ENCODE measurements around the gene CCRL2.
"Not testable (repeated sequence)": the region's sequence is repeated elsewhere in the genome, so short reads cannot be mapped to it uniquely, and the experiment has no call there.

Gene CCRL2

DNA sequence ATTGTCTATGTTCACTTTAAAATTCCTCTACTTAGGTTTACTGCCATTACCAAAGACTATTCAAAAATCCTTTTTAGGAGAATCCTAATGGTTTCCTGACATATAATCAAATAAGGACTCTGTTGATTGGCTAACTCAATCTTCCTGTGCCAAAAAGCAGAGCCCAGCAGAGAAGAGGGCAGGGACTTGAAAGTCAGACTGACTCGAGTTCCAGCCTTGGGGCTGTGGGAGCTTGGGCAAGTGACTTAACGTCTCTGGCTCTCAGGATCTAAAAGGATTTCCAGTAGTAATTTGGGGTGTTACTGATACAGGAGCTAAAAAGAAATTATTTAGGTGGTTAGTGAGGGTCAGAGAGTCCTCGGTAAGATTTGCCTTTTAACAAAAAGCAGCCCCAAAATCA, 25.4 kb upstream of the CCRL2 start:
- no peak overlapping the region for H3K27ac ChIP-seq (ENCODE audit: low read depth, low read length)
- no peaks in the 10 kb centered on the region for H3K4me1 ChIP-seq (ENCODE audit: control insufficient read depth, insufficient read depth, low read length, unreplicated experiment)
- H3K27me3 ChIP-seq (ENCODE audit: insufficient read depth, low read length): peaks cover 22% of the 10 kb centered on the region
- H3K4me3 ChIP-seq (ENCODE audit: low read depth, low read length): no peak overlapping the region
- H3K79me2 ChIP-seq (ENCODE audit: control insufficient read depth, insufficient read depth, low read length, unreplicated experiment): no peaks in the 10 kb centered on the region
- H3K36me3 ChIP-seq (ENCODE audit: insufficient read depth, low read length): no peaks in the 10 kb centered on the region
- no peak overlapping the region for H2AFZ ChIP-seq (ENCODE audit: low read length, unreplicated experiment)

DNA sequence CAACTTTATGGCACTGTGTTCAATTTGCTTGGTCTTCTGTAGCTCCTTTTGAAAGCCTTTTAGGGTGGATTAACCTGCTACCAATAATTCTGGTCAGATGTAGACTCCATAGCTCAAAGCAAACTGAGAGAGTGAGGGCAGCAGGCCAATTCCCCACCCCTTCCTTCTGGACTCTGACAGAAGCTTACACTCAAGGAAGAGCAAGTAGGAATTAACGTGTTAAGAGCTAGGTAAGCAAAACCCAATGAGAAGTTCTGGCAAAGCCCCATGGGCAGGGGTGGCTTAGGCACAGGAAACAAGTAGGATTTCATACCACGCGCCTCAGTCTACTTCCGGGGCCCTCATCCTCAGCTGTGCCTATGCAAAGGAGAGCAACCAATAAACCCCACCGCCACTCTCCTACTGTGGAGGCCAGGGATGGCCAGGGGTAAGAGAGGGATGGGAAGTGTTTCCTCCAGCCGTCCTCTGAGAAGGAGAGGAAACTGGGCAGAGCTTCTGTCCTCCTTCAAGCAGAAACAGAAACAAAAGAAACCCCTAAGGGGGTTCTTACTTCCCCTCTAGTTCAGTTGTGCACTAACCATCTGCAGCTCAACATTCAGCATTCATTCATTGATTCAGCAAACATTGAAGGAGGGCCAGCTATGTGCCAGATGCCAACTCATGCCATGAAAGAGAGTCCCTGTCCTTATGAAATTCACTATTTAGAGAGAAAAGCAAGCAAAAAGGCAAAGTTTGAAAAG, 23.7 kb upstream of the CCRL2 start:
- H3K27me3 ChIP-seq (ENCODE audit: insufficient read depth, low read length): peaks cover 22% of the 10 kb centered on the region
- H3K27ac ChIP-seq (ENCODE audit: low read depth, low read length): no peak overlapping the region
- no peaks in the 10 kb centered on the region for H3K4me1 ChIP-seq (ENCODE audit: control insufficient read depth, insufficient read depth, low read length, unreplicated experiment)
- no peaks in the 10 kb centered on the region for H3K79me2 ChIP-seq (ENCODE audit: control insufficient read depth, insufficient read depth, low read length, unreplicated experiment)
- no peak overlapping the region for H3K4me3 ChIP-seq (ENCODE audit: low read depth, low read length)
- no peak overlapping the region for H2AFZ ChIP-seq (ENCODE audit: low read length, unreplicated experiment)
- no peaks in the 10 kb centered on the region for H3K36me3 ChIP-seq (ENCODE audit: insufficient read depth, low read length)

DNA sequence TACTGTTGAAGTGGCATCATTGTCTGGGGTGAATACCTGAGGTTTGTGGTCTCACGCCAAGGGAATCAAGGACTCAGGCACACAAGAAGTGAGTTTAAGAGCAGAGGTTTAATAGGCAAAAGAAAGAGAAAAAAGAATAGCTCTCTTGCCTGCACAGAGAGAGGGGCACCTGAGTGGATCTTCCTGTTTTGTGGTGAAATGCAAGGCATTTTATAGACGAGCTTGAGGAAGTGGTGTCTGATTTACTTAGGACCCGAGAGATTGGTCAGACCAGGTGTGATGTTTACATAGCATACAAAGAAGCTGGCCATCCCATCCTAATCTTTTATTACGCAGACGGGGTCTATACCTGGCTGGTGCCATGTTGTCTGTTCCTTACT, 23.1 kb upstream of the CCRL2 start:
- no peaks in the 10 kb centered on the region for H3K79me2 ChIP-seq (ENCODE audit: control insufficient read depth, insufficient read depth, low read length, unreplicated experiment)
- no peak overlapping the region for H3K27ac ChIP-seq (ENCODE audit: low read depth, low read length)
- peaks cover 22% of the 10 kb centered on the region for H3K27me3 ChIP-seq (ENCODE audit: insufficient read depth, low read length)
- no peak overlapping the region for H2AFZ ChIP-seq (ENCODE audit: low read length, unreplicated experiment)
- H3K4me3 ChIP-seq (ENCODE audit: low read depth, low read length): no peak overlapping the region
- H3K4me1 ChIP-seq (ENCODE audit: control insufficient read depth, insufficient read depth, low read length, unreplicated experiment): no peaks in the 10 kb centered on the region
- H3K36me3 ChIP-seq (ENCODE audit: insufficient read depth, low read length): no peaks in the 10 kb centered on the region

DNA sequence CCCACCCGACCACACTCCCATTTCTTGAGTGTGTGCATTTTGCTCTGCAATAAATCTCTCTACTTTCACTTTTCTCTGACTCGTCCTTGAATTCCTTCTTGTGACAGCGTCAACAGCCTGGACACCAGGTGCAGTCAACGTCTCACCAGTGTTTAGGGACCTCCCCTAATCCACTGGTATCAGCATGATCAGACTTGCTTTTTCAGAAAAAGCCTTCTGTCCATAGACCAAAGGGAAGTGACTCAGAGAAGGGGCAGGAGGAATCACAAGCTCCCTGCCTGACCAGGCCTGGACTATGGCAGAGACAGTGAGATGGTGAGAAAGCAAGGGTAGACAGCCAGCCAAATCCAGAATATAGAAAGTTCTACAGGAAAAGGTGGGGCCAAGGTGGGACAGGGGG, 20.9 kb upstream of the CCRL2 start:
- Histone ChIP-seq H3K27ac (ENCODE audit: low read depth, low read length) (no peak overlapping the region), H3K79me2 (ENCODE audit: control insufficient read depth, insufficient read depth, low read length, unreplicated experiment) (no peaks in the 10 kb centered on the region), H2AFZ (ENCODE audit: low read length, unreplicated experiment) (no peak overlapping the region), H3K4me3 (ENCODE audit: low read depth, low read length) (no peak overlapping the region), H3K4me1 (ENCODE audit: control insufficient read depth, insufficient read depth, low read length, unreplicated experiment) (no peaks in the 10 kb centered on the region), H3K27me3 (ENCODE audit: insufficient read depth, low read length) (peaks cover 22% of the 10 kb centered on the region), H3K36me3 (ENCODE audit: insufficient read depth, low read length) (no peaks in the 10 kb centered on the region)

DNA sequence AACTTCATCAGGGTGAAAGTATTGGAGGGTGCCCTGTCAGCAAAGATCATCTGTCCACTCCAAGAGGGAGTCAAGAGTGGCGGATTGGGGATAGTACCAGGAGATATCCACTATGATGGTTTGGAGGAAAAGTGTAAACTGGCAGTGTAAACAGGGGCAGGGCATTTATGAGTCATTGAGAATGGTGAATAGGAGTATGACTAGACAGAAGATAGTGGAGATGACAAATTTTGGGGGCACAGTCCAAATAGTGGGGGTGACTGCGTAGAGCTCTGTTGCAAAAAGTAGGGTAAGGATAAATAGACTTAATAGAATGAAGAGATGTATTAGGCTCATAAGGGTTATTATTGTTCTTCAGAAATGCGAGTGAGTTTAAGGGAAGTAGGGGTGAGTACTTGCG, 18.2 kb upstream of the CCRL2 start:
- H3K36me3 ChIP-seq (ENCODE audit: insufficient read depth, low read length); H3K4me1 ChIP-seq (ENCODE audit: control insufficient read depth, insufficient read depth, low read length, unreplicated experiment); H3K4me3 ChIP-seq (ENCODE audit: low read depth, low read length); H3K27ac ChIP-seq (ENCODE audit: low read depth, low read length); H3K79me2 ChIP-seq (ENCODE audit: control insufficient read depth, insufficient read depth, low read length, unreplicated experiment); H2AFZ ChIP-seq (ENCODE audit: low read length, unreplicated experiment): not testable (repeated sequence)
- H3K27me3 ChIP-seq (ENCODE audit: insufficient read depth, low read length): peaks cover 11% of the 10 kb centered on the region; the same call in 1 of the 2 replicates

DNA sequence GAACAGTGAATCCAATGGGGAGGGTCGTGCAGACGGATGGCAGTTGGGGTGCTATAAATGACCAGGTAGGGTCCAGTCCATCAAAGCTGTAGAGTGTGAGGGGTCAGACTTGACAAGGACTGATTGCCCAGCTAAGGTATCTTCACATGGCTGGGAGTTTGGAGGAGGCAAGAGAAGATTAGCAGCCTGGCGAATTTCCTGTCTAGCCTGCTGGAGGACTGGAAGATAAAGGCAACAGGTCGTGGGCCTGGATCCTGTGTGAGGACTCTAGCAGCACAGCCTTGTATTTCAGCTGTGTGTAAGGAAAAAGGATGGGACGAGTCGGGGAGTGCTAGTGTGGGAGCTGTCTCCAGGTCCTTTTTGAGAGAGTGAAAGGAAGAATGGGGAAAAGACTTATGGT, 17.8 kb upstream of the CCRL2 start:
- H2AFZ ChIP-seq (ENCODE audit: low read length, unreplicated experiment): no peak overlapping the region
- no peaks in the 10 kb centered on the region for H3K4me1 ChIP-seq (ENCODE audit: control insufficient read depth, insufficient read depth, low read length, unreplicated experiment)
- no peak overlapping the region for H3K4me3 ChIP-seq (ENCODE audit: low read depth, low read length)
- H3K36me3 ChIP-seq (ENCODE audit: insufficient read depth, low read length): no peaks in the 10 kb centered on the region
- H3K79me2 ChIP-seq (ENCODE audit: control insufficient read depth, insufficient read depth, low read length, unreplicated experiment): no peaks in the 10 kb centered on the region
- H3K27me3 ChIP-seq (ENCODE audit: insufficient read depth, low read length): peaks cover 11% of the 10 kb centered on the region; the same call in 1 of the 2 replicates
- no peak overlapping the region for H3K27ac ChIP-seq (ENCODE audit: low read depth, low read length)

DNA sequence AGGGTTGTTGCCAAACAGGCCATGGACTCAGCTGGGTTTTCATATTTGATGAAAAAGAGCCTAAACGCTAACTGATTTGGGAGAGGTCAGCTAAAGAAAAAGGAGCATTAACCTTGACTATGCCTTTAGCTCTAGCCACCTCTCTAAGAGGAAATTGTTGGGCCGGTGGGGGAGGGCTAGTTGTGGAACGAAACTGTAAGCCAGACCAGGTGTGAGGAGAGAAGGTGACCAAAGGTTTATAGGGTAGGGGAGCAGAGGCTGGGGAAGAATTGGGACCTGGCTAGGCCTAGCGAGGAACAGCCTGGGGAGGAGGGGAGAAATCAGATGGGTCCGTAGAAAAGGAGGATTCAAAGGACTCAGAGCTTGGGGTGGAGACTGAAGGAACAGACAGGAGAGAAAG, 15.5 kb upstream of the CCRL2 start:
- H3K27me3 ChIP-seq (ENCODE audit: insufficient read depth, low read length); H3K36me3 ChIP-seq (ENCODE audit: insufficient read depth, low read length); H3K4me3 ChIP-seq (ENCODE audit: low read depth, low read length); H3K4me1 ChIP-seq (ENCODE audit: control insufficient read depth, insufficient read depth, low read length, unreplicated experiment); H2AFZ ChIP-seq (ENCODE audit: low read length, unreplicated experiment); H3K79me2 ChIP-seq (ENCODE audit: control insufficient read depth, insufficient read depth, low read length, unreplicated experiment); H3K27ac ChIP-seq (ENCODE audit: low read depth, low read length): not testable (repeated sequence)

DNA sequence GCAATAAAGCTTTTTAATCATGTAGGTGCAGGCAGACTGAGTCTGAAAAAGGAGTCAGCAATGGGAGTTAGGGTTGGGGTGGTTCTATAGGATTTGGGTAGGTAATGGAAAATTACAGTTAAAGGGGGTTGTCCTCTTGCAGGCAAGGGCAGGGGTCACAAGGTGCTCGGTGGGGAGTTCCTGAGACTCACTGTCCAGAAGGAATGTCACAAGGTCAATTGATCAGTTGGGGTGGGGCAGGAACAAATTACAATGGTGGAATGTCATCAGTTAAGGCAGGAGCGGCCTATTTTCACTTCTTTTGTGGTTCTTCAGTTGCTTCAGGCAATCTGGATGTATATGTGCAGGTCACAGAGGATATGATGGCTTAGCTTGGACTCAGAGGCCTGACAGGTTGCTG, 14.0 kb upstream of the CCRL2 start:
- no peaks in the 10 kb centered on the region for H3K4me1 ChIP-seq (ENCODE audit: control insufficient read depth, insufficient read depth, low read length, unreplicated experiment)
- no peaks in the 10 kb centered on the region for H3K79me2 ChIP-seq (ENCODE audit: control insufficient read depth, insufficient read depth, low read length, unreplicated experiment)
- H3K4me3 ChIP-seq (ENCODE audit: low read depth, low read length): no peak overlapping the region
- no peak overlapping the region for H3K27ac ChIP-seq (ENCODE audit: low read depth, low read length)
- no peak overlapping the region for H2AFZ ChIP-seq (ENCODE audit: low read length, unreplicated experiment)
- 0 out of 2 replicates have a peak, but pooled peaks cover 6% of the 10 kb centered on the region for H3K27me3 ChIP-seq (ENCODE audit: insufficient read depth, low read length)
- no peaks in the 10 kb centered on the region for H3K36me3 ChIP-seq (ENCODE audit: insufficient read depth, low read length)

DNA sequence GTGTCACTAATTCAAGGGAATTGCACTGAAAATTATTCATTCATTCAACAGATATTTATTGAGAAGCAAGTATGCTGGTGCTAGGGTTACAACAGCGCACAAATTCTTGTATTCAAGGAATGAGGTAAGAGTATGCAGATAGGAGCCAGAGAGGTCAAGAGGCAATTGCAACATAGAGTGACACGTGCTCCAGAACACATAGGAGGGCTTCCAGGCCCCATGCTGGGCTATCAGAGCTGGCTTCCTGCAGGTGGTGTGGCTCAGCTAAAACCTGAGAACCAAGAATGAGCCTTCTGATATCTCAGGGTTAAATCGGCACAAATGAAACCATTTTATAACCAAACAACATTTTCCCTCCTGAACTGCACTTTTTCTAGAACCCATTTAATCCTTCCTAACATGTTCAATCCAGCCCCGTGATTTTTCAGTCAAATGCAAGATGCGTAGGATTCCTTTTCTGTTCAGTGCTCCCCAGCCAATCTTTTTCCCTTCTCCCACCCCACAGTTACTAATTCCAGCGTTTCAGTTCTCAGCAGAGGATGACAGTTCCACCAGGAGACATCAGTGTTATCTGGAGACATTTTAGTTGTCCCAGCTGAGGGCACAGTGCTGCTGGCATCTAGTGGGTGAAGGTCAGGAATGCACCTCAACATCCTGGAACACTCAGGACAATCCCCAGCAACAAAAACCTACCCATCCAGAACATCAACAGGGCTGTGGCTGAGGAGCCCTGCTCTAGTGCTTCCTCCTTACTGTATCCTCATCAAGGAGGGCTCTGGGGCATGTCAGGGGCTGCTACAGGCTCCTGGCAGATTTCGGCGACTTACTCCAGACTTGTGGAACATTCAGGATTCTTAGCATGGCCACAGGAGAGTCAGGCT, 13.3 kb upstream of the CCRL2 start:
- Histone ChIP-seq H2AFZ (ENCODE audit: low read length, unreplicated experiment) (no peak overlapping the region), H3K4me3 (ENCODE audit: low read depth, low read length) (no peak overlapping the region), H3K27ac (ENCODE audit: low read depth, low read length) (no peak overlapping the region), H3K36me3 (ENCODE audit: insufficient read depth, low read length) (no peaks in the 10 kb centered on the region), H3K79me2 (ENCODE audit: control insufficient read depth, insufficient read depth, low read length, unreplicated experiment) (no peaks in the 10 kb centered on the region), H3K4me1 (ENCODE audit: control insufficient read depth, insufficient read depth, low read length, unreplicated experiment) (peaks cover under 1% of the 10 kb centered on the region), H3K27me3 (ENCODE audit: insufficient read depth, low read length) (0 out of 2 replicates have a peak, but pooled peaks cover 6% of the 10 kb centered on the region)

DNA sequence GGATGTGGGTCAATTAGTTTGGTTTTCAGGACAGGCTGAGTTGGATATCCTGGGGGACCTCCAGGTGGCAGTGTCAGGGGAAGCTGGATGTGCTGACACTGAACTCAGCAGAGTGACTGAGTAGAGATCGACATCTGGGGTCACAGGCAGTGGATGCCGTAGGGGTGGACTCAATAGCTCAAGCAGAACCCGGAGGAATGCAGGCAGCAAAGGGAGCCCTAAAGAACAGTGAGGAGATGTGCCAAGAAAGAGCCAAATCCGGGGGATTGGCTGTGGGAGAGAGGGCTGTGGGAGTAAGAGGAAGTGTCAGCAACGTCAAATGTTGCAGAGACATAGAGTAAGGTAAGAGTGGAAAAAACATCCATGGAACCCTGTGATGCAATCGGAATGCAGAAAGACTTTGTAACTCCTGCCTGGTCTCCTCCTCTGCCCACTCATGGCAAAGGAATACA, 11.8 kb upstream of the CCRL2 start:
- H3K27me3 ChIP-seq (ENCODE audit: insufficient read depth, low read length): 0 out of 2 replicates have a peak, but pooled peaks cover 6% of the 10 kb centered on the region
- peaks cover 14% of the 10 kb centered on the region for H3K4me1 ChIP-seq (ENCODE audit: control insufficient read depth, insufficient read depth, low read length, unreplicated experiment)
- no peaks in the 10 kb centered on the region for H3K79me2 ChIP-seq (ENCODE audit: control insufficient read depth, insufficient read depth, low read length, unreplicated experiment)
- no peaks in the 10 kb centered on the region for H3K36me3 ChIP-seq (ENCODE audit: insufficient read depth, low read length)
- H2AFZ ChIP-seq (ENCODE audit: low read length, unreplicated experiment): no peak overlapping the region
- H3K27ac ChIP-seq (ENCODE audit: low read depth, low read length): no peak overlapping the region
- no peak overlapping the region for H3K4me3 ChIP-seq (ENCODE audit: low read depth, low read length)

Measured in ACC112 (cell line).